Kidney epithelial cell (primary cell): Measurements from ENCODE around the gene ABLIM2. TPM values are rescaled to one million over a fixed set of nuclear protein-coding genes. Genes with fewer than 3 reads are reported as not detected.
A peak's percentile ranks its signal among the peaks of the same experiment; 100 is the strongest.

Experiments
- DNase-seq: peaks from one replicate; pipeline ENCODE4 v3.0.0-alpha.2; 2010; ENCODE audit warnings: low read depth
- H3K27me3 ChIP-seq: 2 replicates; pipeline ENCODE4 v1.6.0; 2011; ENCODE audit warnings: low read length; ENCODE audit not compliant: control insufficient read depth, insufficient read depth
- H3K36me3 ChIP-seq: 2 replicates; pipeline ENCODE4 v1.5.1; 2011; ENCODE audit warnings: low read length; ENCODE audit not compliant: control insufficient read depth, insufficient read depth
- H3K4me3 ChIP-seq: 2 replicates; pipeline ENCODE4 v1.5.1; 2011; ENCODE audit warnings: low read depth, mild to moderate bottlenecking, control low read depth, low read length
- total RNA-seq: library from RNA; depleted of rRNA; stranded (reverse); fragments of >200 nt; gene quantifications from 2 replicates; pipeline ENCODE4 v1.2.3, GENCODE V29; 2015
- TF ChIP-seq, protein P1 (sequence below): IDR thresholded peaks from 2 replicates; pipeline ENCODE4 v1.5.1; 2011; ENCODE audit warnings: mild to moderate bottlenecking, moderate library complexity, low read length, control low read depth, inconsistent platforms; ENCODE audit not compliant: insufficient read depth, poor library complexity, severe bottlenecking

The ABLIM2 gene
- total RNA-seq, 1 donor from 2014 or later = 1.3 TPM

DNA sequence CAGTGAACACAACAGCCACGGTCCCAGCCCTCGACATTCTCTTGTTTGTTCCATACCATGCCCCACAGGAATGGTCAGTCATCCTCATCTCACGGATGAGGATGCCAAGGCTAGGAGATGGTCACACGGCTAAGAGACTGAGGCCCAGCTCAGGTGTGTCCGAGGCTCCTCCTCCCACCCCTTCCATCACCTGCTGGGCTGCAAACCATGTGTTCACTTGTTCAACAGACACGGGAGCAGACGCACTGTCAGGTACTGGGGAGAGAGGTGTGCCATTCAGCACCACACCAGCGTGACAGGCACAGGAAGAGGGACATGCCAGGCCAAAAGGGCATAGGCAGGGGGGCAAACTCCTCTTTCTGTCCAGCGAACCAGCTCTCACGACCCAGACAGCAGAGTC, 45.9 kb downstream of the ABLIM2 start:
- H3K4me3 ChIP-seq = no peak overlapping the region
- H3K36me3 ChIP-seq = no peaks in the 10 kb centered on the region
- DNase-seq = no peak
- H3K27me3 ChIP-seq = peaks cover 6% of the 10 kb centered on the region
- TF ChIP-seq, protein P1, sequence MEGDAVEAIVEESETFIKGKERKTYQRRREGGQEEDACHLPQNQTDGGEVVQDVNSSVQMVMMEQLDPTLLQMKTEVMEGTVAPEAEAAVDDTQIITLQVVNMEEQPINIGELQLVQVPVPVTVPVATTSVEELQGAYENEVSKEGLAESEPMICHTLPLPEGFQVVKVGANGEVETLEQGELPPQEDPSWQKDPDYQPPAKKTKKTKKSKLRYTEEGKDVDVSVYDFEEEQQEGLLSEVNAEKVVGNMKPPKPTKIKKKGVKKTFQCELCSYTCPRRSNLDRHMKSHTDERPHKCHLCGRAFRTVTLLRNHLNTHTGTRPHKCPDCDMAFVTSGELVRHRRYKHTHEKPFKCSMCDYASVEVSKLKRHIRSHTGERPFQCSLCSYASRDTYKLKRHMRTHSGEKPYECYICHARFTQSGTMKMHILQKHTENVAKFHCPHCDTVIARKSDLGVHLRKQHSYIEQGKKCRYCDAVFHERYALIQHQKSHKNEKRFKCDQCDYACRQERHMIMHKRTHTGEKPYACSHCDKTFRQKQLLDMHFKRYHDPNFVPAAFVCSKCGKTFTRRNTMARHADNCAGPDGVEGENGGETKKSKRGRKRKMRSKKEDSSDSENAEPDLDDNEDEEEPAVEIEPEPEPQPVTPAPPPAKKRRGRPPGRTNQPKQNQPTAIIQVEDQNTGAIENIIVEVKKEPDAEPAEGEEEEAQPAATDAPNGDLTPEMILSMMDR = no peak

DNA sequence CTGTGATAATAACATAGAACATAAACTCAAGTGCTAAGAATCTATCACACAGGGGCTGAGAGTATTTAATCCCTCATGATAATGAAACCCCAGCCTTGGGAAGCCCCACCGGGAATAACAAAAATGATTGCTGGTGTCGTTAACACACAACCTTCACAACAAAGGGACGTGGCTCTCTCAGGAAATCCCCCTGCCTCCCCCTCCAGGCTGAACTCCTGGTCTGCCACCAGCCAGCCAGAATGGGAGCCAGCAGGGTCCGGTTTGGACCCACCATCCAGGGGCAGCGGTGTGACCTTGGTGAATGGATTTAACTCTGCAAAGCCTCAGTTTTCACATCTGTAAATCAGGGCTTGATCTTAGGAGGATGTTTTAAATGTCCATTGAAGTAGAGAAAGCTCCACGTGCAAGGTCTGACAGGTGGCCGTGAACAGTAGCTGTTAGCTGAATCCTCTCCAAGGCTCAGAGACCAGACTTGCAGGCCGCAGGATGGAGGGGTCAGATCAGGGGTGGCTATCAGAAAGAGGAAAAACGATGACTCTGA, 46.5 kb downstream of the ABLIM2 start:
- no peak for DNase-seq
- peaks cover 9% of the 10 kb centered on the region for H3K27me3 ChIP-seq
- no peak overlapping the region for H3K4me3 ChIP-seq
- no peaks in the 10 kb centered on the region for H3K36me3 ChIP-seq
- TF ChIP-seq, protein P1 = no peak

DNA sequence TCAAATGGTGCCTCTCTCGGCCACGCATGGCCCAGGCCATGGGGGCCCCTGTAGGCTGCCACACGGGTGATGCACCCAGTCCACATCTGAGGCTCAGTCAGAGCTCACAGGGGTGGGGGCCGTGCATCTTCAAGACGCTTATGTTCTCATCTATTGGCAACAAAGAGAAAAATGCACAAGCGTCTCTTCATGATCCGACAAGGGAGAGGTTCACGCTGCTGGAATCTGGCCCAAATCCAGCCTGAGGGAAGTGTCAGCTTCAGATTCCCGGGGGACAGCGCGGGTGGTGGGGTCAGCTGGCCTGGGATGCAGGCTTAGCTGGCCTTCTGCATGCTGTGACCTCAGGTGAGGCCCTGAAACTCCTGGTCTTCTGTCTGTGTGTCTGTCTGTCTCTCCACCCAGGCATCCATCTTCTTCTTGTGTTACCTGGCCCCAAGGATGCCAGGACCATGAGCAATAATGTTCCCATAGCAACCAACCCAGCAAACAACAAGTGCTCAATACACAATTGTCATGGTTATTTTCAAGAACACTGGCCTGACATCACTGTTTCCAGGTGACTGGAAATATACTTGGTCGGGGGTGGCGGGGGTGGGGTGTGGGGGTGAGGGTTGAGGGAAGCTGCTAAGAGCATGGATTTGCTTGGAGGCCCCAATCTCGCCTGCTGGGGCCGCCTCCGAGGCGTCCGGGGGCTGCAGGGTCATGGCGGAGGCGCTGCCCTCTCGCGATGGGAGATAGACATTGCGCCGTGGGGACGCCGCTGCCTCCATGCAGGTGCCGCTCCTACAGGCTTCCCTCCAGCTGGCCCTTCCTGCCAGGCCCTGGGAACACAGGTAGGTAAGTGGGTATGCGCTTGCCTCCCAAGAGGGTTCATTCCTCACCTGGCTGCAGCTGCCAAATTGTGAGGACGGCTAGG, 48.3 kb downstream of the ABLIM2 start:
- Histone ChIP-seq H3K36me3 (no peaks in the 10 kb centered on the region), H3K4me3 (no peak overlapping the region), H3K27me3 (peaks cover 9% of the 10 kb centered on the region)
- TF ChIP-seq, protein P1 = no peak
- peak; percentile 49 for DNase-seq

DNA sequence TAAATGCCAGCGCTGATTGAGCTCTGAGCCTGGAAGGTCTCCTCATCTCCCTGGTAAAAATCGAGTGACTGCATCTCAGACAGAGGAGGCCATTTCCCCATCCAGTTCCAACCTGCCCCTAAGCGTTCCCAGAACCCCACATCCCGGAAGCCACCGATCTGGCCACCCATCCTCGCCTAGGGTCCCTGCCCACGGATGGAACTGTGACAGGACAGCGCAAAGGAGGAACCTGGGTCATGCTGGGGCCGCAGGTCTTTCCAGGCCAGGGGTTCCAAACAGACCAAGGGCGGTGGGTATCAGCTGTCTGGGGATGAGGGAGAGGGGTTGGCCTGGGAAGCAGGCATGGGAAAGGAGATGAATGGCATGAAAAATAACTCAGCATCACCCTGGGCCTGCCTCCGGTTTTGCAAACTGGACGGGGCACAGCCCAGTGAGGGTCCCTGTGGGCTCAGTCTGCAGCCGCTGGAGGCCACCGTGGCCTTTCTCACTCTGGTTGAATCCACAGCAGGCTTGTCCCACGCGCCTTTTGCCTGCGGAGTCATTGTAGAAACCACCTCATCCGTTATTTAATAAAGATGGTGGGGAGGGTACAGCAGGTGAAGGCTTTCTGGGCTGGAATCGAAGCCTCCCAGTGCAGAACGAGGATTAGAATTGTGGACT, 49.1 kb downstream of the ABLIM2 start:
- peaks cover 7% of the 10 kb centered on the region for H3K27me3 ChIP-seq
- no peak for DNase-seq
- H3K36me3 ChIP-seq = no peaks in the 10 kb centered on the region
- H3K4me3 ChIP-seq = no peak overlapping the region
- TF ChIP-seq, protein P1 = no peak

DNA sequence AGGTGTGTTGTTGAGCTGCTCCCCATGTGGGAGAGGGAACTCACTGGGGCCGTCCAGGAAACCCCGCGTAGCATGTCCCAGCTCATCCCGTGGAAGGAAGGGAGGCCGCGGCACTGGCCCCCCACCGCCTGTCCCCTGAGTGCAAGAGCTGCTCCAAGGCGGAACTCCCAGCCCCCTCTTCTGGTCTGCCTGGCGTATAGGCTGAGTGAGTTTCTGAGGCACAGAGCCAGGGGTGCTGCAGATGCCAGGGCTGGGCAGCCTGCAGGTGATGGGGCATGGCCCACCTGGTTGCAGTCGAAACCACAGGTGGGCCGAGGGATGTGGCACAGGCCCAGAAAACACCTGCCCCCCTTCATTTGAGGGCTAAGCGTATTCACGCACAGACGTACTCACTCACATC, 49.6 kb downstream of the ABLIM2 start:
- Histone ChIP-seq H3K27me3 (peaks cover 8% of the 10 kb centered on the region), H3K36me3 (no peaks in the 10 kb centered on the region), H3K4me3 (no peak overlapping the region)
- DNase-seq = no peak
- TF ChIP-seq, protein P1 = no peak
